RKO (cell line): Measurements from ENCODE around the gene ACADL.
"Not testable (repeated sequence)": the region's sequence is repeated elsewhere in the genome, so short reads cannot be mapped to it uniquely, and the experiment has no call there.

Source experiments
- DNase-seq: peaks from one replicate; pipeline ENCODE4 v3.0.0-alpha.2; 2016; ENCODE audit warnings: low spot score

ACADL gene

DNA sequence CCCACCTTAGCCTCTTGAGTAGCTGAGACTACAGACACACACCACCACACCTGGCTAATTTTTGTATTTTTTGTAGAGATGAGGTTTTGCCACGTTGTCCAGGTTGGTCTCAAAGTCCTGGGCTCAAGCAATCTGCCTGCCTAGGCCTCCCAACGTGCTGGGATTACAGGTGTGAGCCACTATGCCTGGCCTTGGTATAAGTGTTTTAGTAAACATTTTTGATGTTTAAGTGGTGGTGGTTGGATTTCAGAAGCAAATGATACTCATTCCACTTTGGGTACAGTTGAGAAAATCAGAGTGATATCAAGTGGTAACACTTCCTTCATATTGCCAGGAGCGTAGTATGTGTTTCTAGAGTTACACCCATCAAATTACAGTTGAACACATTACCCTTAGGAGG lies 25.4 kb downstream of the ACADL start:
- no peak for DNase-seq

- peak; percentile 57 for DNase-seq
These were observed 26.0 kb downstream of the ACADL start for GRCh38 chr2:210199186-210199765.

DNA sequence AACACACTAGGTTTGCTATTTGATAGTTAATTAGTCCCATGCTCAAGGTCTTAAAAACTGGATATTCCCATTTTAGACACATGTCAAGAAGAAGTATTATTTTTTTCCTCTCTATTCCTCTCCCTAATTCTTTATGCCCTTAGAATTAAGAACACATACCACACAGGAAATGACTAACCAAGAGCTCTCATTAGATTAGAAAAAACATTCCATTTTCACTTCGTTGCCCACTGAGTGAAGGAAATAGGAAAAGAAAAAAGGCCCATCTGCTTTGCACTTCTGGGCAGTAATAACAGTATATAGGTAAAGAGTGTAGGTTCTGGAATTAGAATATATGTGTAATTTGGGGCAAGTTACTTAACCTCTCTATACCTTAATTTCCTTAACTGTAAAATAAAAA lies 26.9 kb downstream of the ACADL start:
- DNase-seq = peak; percentile 42

- no peak for DNase-seq
These were observed 27.5 kb downstream of the ACADL start for GRCh38 chr2:210197720-210198119.

DNA sequence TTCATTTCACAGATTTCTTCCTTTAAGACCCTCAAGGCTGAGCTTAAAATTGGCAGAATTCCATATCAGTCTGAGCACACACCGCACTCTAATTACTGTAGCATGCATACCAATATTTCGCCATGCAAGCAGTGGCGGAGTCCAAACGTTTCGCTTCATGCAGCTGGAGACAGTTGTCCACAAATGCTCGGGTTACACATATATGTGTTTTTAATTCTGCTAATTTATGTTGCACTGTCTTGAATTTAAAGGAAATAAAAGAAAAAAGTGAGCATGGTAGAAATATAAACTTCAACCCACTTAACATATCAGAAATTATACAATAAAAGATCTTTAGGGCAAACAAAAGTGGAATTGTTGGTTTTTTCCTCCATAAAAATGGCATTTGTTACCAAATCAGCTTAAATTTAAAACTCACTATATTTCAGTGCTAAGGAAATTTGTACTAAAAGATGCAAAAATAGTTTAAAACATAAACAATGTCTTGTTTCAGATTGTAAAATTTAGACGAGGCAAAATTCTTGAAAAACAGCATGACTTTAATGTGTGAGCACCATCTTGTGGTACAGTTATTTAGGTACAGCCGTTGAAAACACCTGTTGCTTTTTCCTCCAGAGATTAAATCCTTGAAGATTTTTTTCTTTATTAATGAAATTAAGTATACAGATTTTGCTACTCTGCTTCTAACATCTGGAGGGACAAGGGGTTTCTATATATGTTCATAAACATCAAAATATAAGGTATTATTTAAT lies 30.0 kb downstream of the ACADL start:
- peak; percentile 74 for DNase-seq

- no peak for DNase-seq
These were observed 34.9 kb downstream of the ACADL start for GRCh38 chr2:210190345-210190744.

- no peak for DNase-seq
These were observed 35.7 kb downstream of the ACADL start for GRCh38 chr2:210189452-210190138.

- DNase-seq = no peak
These were observed 36.5 kb downstream of the ACADL start for GRCh38 chr2:210188755-210189154.

- DNase-seq = no peak
These were observed 37.1 kb downstream of the ACADL start for GRCh38 chr2:210188190-210188589.

DNA sequence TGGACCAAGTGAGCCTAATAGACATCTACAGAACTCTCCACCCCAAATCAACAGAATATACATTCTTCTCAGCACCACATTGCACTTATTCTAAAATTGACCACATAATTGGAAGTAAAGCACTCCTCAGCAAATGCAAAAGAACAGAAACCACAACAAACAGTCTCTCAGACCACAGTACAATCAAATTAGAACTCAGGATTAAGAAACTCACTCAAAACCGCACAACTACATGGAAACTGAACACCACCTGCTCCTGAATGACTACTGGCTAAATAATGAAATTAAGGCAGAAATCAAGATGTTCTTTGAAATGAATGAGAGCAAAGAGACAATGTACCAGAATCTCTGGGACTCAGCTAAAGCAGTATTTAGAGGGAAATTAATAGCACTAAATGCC lies 41.3 kb downstream of the ACADL start:
- not testable (repeated sequence) for DNase-seq

DNA sequence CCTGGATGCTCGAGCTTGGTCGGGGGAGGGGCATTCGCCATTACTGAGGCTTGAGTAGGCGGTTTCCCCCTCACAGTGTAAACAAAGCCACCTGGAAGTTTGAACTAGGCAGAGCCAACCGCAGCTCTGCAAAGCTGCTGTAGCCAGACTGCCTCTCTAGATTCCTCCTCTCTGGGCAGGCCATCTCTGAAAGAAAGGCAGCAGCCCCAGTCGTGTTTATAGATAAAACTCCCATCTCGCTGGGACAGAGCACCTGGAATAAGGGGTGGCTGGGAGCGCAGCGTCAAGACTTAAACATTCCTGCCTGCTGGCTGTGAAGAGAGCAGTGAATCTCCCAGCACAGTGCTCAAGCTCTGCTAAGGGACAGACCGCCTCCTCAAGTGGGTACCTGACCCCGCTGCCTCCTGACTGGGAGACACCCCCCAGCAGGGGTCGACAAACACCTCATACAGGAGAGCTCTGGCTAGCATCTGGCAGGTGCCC lies 43.6 kb downstream of the ACADL start:
- DNase-seq = not testable (repeated sequence)

GRCh38 chr2:210181033-210181605 lies 44.1 kb downstream of the ACADL start:
- DNase-seq = not testable (repeated sequence)

DNA sequence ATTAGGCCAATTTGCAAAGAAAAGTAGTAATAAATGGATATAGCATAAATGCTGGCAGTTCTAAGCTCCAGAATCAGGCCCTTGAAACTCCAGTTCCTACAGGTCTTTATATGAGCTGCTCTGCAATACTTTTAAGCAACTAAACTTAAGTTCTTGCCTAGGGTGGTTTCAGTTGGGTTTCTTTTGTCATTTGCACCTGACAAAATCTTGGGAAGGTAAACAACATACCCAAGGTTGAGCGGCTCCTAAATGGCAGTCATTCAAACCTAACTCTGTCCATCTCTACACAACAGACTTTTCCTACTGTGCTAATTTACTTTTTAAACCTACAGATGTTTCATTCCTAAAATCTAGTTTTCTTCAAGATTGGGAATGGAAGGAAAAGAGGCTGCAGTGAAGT lies 44.8 kb downstream of the ACADL start:
- no peak for DNase-seq

- DNase-seq = no peak
These were observed 45.8 kb downstream of the ACADL start for GRCh38 chr2:210179351-210179990.

- no peak for DNase-seq
These were observed 47.5 kb downstream of the ACADL start for GRCh38 chr2:210177769-210178168.

DNA sequence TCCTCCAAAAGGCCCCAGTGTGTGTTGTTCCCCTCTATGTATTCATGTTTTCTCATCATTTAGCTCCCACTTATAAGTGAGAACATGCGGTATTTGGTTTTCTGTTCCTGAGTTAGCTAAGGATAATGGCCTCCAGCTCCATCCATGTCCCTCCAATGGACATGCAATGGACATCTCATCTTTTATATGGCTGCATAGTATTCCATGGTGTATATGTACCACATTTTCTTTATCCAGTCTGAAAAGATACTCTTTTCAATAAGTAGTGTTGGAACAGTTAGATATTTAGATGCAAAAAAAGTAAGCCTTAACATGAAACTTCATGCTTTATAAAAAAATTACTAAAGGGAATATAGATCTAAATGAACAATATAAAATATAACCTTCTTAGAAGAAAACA lies 48.1 kb downstream of the ACADL start:
- DNase-seq = not testable (repeated sequence)

GRCh38 chr2:210174086-210174485 lies 51.2 kb downstream of the ACADL start:
- DNase-seq = no peak

DNA sequence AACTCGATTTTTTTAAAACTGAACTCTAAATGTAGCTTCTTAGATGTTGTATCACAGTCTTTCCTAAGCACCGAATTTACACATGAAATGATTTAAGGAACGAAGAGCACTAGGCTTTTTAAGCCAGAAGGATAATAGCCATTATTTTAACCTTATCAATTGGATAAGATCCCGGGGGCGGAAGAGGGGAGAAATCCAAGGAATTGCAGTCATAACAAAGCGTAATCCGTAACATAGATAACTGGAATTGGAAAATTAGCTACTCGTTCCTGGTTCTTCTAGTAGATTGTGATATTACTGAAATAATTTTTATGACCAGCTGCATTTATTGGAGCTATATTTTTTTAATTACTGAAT lies 53.0 kb downstream of the ACADL start:
- DNase-seq = no peak

DNA sequence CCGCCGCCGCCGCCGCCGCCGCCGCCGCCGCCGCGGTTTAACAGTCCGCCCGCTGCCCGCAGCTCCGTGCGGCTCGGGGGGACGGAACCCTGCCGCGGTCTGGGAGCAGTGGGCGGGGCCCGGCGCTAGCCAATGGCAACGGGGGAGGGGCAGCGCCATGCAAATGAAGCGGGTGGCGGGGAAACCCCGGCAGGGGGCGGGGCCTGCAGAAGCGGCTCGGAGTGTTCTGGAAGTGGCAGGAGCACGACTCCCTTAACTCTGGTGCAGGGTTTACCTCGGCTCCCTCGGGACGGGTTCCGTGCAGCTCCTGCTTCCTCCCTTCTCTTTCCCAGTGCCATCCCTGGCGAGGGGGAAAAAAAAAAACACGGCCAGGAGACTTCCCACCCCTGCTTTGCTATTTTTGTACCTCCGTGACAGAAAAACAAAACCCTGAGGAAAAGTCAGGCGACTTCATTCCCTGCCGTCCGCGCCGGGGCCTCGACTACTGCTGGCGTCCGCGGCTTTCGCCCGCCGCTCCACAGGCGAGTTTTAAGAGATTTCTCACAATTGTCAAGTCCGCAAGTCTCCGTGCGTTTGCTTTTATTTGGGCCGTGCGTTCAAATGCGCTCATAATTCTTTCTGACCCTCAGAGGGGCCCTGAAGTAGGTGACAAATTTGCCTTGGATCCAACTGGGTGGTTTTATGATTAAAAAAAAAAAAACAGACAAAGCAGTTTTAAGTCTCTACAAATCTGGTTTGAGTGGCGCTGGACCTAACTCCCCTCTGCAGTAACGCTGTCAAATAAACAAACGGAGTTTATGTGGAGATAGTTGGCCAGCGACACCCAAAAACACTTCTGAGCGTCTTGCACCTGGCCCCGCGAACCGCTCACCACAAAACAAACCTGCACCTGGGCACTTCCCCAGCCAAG lies 53.7 kb downstream of the ACADL start, which contains the start of gene KANSL1L:
TSS of gene KANSL1L (minus strand) at position 101 of the 910 bp plus-strand sequence. CDS start 16,827 bp downstream, outside the sequence.
- peak; percentile 96 for DNase-seq

GRCh38 chr2:210170446-210171303 lies 54.6 kb downstream of the ACADL start:
- DNase-seq = peak; percentile 93
